Loucy (cell line): Measurements from ENCODE around the gene BLNK.

ENCODE experiments used
- H2AFZ ChIP-seq: fragments of 200-600 bp; sonication (generic); 2 replicates; pipeline ENCODE4 v1.6.0; 2016; ENCODE audit warnings: antibody characterized with exemption, mild to moderate bottlenecking, low read length, moderate library complexity
- H3F3A ChIP-seq: fragments of 200-600 bp; 2 replicates; pipeline ENCODE4 v1.6.0; 2016; ENCODE audit warnings: antibody characterized with exemption, low read depth, mild to moderate bottlenecking
- H3K27me3 ChIP-seq: fragments of 200-600 bp; sonication (generic); 2 replicates; pipeline ENCODE4 v1.6.1; 2014; ENCODE audit warnings: low read length, mild to moderate bottlenecking; ENCODE audit not compliant: insufficient read depth, poor library complexity, severe bottlenecking
- H3K36me3 ChIP-seq: fragments of 200-600 bp; sonication (generic); 2 replicates; pipeline ENCODE4 v1.6.1; 2016; ENCODE audit warnings: low read length; ENCODE audit not compliant: insufficient read depth
- H3K4me1 ChIP-seq: fragments of 200-600 bp; sonication (generic); 2 replicates; pipeline ENCODE4 v1.5.1; 2014; ENCODE audit warnings: low read length, mild to moderate bottlenecking; ENCODE audit not compliant: insufficient read depth, poor library complexity, severe bottlenecking
- H3K4me2 ChIP-seq: fragments of 200-600 bp; sonication (generic); 2 replicates; pipeline ENCODE4 v1.6.0; 2014; ENCODE audit warnings: antibody characterized with exemption, low read length, low read depth, mild to moderate bottlenecking; ENCODE audit not compliant: poor library complexity, severe bottlenecking
- H3K4me3 ChIP-seq: fragments of 200-600 bp; sonication (generic); 2 replicates; pipeline ENCODE4 v1.5.1; 2014; ENCODE audit warnings: low read length, mild to moderate bottlenecking, mixed read lengths; ENCODE audit not compliant: poor library complexity, severe bottlenecking
- H3K79me2 ChIP-seq: fragments of 200-600 bp; sonication (generic); 2 replicates; pipeline ENCODE4 v1.6.1; 2014; ENCODE audit warnings: low read length; ENCODE audit not compliant: insufficient read depth
- H3K9ac ChIP-seq: fragments of 200-600 bp; sonication (generic); 2 replicates; pipeline ENCODE4 v1.6.0; 2014; ENCODE audit warnings: mild to moderate bottlenecking, low read depth, low read length, moderate library complexity; ENCODE audit not compliant: poor library complexity, severe bottlenecking
- H3K9me2 ChIP-seq: fragments of 200-600 bp; sonication (generic); replicated peaks from 2 replicates; pipeline ENCODE4 v1.6.1; 2016; ENCODE audit warnings: low read depth, low read length, mixed read lengths
- H3K9me3 ChIP-seq: fragments of 200-600 bp; sonication (generic); 2 replicates; pipeline ENCODE4 v1.6.1; 2014; ENCODE audit warnings: mild to moderate bottlenecking, antibody characterized with exemption, low read length, low read depth; ENCODE audit not compliant: insufficient read depth
- H4K20me1 ChIP-seq: fragments of 200-600 bp; sonication (generic); 2 replicates; pipeline ENCODE4 v1.6.0; 2014; ENCODE audit warnings: antibody characterized with exemption, low read length, mild to moderate bottlenecking; ENCODE audit not compliant: insufficient read depth, poor library complexity, severe bottlenecking
- EZH2phosphoT487 ChIP-seq: fragments of 200-600 bp; IDR thresholded peaks from 2 replicates; pipeline ENCODE4 v1.6.1; 2018; ENCODE audit warnings: antibody characterized with exemption, mild to moderate bottlenecking, moderate library complexity, borderline replicate concordance
- TF ChIP-seq, protein P1 (sequence below): fragments of 200-600 bp; sonication (generic); conservative IDR thresholded peaks from 2 replicates; pipeline ENCODE4 v1.5.1; 2014; ENCODE audit warnings: mild to moderate bottlenecking, antibody characterized with exemption, low read length

Gene BLNK

DNA sequence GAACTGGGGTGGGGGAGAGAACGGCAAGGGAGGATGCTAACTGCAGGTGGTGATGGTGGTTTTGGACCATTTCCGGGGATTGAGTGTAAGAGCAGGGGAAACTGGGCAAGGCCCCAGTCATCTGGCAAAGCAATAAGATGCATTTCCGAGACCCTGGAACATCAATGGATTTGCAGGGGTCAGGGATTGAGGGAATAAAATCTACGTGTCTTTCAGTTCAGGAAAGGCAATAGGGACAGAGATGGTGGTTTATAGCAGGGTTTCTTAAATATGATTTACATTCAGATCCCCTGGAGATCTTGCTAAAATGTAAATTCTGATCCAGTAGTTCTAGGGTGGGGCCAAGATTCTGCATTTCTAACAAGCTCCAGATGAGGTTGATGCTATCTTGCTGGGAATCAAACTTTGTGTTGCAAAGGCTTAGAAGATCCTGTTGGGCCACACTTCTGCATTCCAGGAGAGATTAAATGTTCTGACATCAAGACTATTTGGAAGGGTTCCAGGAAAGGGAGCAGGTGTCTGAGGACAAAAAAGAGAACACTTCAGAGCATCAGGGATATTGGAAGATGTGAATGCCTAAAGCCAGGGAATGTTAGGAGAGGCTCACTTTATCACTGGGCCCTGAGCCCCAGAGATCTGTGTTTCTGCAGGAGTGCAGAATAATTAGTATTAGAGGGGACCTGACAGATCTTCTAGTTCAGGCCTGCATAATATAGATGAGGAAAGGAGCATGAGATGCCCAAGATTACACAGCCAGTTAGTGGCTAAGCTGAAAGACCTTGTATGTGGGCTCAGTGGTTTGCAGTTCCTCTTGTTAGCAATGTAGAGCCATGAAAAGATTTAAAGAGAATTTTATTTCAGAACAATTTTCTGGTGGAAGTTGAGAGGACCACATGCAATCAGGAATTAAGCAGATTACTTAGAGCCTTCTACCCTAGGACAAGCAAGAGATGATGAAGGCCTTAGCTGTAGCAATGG is 32.4 kb downstream of the BLNK start:
- H3K4me3 ChIP-seq, result no peak overlapping the region
- H3K79me2 ChIP-seq, result no peaks in the 10 kb centered on the region
- H3K4me1 ChIP-seq, result no peaks in the 10 kb centered on the region

DNA sequence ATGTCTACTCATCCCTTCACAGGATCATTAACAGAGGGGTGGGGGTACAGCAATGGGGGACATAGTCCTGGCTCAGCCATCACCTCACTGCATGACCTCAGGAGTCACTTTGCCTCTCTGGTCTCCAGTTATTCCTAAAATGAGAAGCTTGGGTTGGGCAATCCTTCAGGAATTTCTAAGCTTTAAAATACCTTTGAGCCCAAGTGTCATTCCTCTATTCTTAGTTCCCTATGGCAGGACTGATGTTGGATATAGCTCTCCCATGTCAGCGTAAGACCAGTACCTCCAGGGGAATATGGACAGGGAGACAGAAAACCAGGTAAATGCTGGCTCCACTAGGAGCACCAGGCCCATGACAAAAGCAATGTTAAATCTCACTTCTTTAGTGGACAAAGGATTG is 34.5 kb downstream of the BLNK start:
- no peaks in the 10 kb centered on the region for H3K9me2 ChIP-seq
- H3F3A ChIP-seq, result no peaks in the 10 kb centered on the region
- H3K27me3 ChIP-seq, result no peaks in the 10 kb centered on the region
- H3K4me3 ChIP-seq, result no peak overlapping the region
- no peaks in the 10 kb centered on the region for H4K20me1 ChIP-seq
- no peaks in the 10 kb centered on the region for H3K4me1 ChIP-seq
- no peak overlapping the region for H3K4me2 ChIP-seq
- TF ChIP-seq, protein P1, sequence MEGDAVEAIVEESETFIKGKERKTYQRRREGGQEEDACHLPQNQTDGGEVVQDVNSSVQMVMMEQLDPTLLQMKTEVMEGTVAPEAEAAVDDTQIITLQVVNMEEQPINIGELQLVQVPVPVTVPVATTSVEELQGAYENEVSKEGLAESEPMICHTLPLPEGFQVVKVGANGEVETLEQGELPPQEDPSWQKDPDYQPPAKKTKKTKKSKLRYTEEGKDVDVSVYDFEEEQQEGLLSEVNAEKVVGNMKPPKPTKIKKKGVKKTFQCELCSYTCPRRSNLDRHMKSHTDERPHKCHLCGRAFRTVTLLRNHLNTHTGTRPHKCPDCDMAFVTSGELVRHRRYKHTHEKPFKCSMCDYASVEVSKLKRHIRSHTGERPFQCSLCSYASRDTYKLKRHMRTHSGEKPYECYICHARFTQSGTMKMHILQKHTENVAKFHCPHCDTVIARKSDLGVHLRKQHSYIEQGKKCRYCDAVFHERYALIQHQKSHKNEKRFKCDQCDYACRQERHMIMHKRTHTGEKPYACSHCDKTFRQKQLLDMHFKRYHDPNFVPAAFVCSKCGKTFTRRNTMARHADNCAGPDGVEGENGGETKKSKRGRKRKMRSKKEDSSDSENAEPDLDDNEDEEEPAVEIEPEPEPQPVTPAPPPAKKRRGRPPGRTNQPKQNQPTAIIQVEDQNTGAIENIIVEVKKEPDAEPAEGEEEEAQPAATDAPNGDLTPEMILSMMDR, result no peak
- TF ChIP-seq EZH2phosphoT487, result no peak
- H2AFZ ChIP-seq, result no peak overlapping the region
- no peaks in the 10 kb centered on the region for H3K36me3 ChIP-seq
- H3K79me2 ChIP-seq, result no peaks in the 10 kb centered on the region
- H3K9ac ChIP-seq, result no peak overlapping the region
- no peaks in the 10 kb centered on the region for H3K9me3 ChIP-seq

More for the DNA sequence above, 32.4 kb downstream of the BLNK start:
- TF ChIP-seq EZH2phosphoT487, result no peak
- TF ChIP-seq, protein P1, result no peak
- H4K20me1 ChIP-seq, result no peaks in the 10 kb centered on the region
- no peak overlapping the region for H2AFZ ChIP-seq
- H3K9ac ChIP-seq, result no peak overlapping the region
- no peaks in the 10 kb centered on the region for H3F3A ChIP-seq
- no peak overlapping the region for H3K4me2 ChIP-seq
- H3K9me2 ChIP-seq, result no peaks in the 10 kb centered on the region
- H3K27me3 ChIP-seq, result no peaks in the 10 kb centered on the region
- no peaks in the 10 kb centered on the region for H3K9me3 ChIP-seq
- no peaks in the 10 kb centered on the region for H3K36me3 ChIP-seq

DNA sequence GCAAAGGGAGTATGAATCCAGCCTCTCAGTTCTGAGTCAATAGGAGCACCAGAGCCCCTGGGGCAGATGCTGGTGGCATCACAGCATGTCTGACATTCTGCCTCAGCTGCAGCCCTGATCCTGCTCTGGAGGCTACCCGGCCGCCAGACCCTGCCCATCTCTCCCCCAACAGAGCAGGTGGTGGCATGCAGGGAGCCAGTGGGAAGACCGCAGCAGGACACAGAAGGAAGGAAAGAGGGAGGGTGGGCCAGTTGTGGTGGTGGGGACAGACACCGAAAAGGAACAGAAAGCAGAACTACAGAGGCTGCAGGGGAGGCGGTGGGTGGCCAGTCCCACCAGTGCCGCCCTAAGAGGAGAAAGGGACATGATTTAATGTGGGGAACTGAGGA is 35.3 kb downstream of the BLNK start:
- H3K4me2 ChIP-seq, result no peak overlapping the region
- no peaks in the 10 kb centered on the region for H3K27me3 ChIP-seq
- H3K36me3 ChIP-seq, result no peaks in the 10 kb centered on the region
- no peaks in the 10 kb centered on the region for H4K20me1 ChIP-seq
- H3K4me1 ChIP-seq, result no peaks in the 10 kb centered on the region
- H3K9me3 ChIP-seq, result no peaks in the 10 kb centered on the region
- H3K9me2 ChIP-seq, result no peaks in the 10 kb centered on the region
- H3F3A ChIP-seq, result no peaks in the 10 kb centered on the region
- TF ChIP-seq EZH2phosphoT487, result no peak
- TF ChIP-seq, protein P1, result no peak
- no peak overlapping the region for H2AFZ ChIP-seq
- H3K79me2 ChIP-seq, result no peaks in the 10 kb centered on the region
- H3K4me3 ChIP-seq, result no peak overlapping the region
- no peak overlapping the region for H3K9ac ChIP-seq
